Activated naive CD8-positive, alpha-beta T cell treated with anti-CD3 and anti-CD28 coated beads for 36 hours (primary cell): ENCODE results near the gene MPP3. TPM values are rescaled to one million over a fixed set of nuclear protein-coding genes. Genes with fewer than 3 reads are reported as not detected.
"Not testable (repeated sequence)": the region's sequence is repeated elsewhere in the genome, so short reads cannot be mapped to it uniquely, and the experiment has no call there.

Experiments used
- DNase-seq: peaks from one replicate; pipeline ENCODE4 v3.0.0; 2021
- H3K27ac Mint-ChIP-seq: one replicate; pipeline ENCODE4 v1.8.0; 2022; ENCODE audit warnings: mild to moderate bottlenecking, moderate library complexity, mixed read lengths
- H3K27me3 Mint-ChIP-seq: one replicate; pipeline ENCODE4 v1.8.0; 2022; ENCODE audit warnings: mild to moderate bottlenecking, mixed read lengths
- H3K36me3 Mint-ChIP-seq: one replicate; pipeline ENCODE4 v1.8.0; 2021; ENCODE audit warnings: mild to moderate bottlenecking, mixed read lengths
- H3K4me1 Mint-ChIP-seq: one replicate; pipeline ENCODE4 v1.8.0; 2021; ENCODE audit warnings: mixed read lengths
- H3K4me3 Mint-ChIP-seq: one replicate; pipeline ENCODE4 v1.8.0; 2022; ENCODE audit warnings: mild to moderate bottlenecking, moderate library complexity, mixed read lengths
- H3K9me3 Mint-ChIP-seq: one replicate; pipeline ENCODE4 v1.8.0; 2022; ENCODE audit warnings: mixed read lengths
- total RNA-seq, 2 experiments: library from RNA; stranded (reverse); gene quantifications; one replicate each; pipeline ENCODE4 v1.2.3, GENCODE V29; 2021

MPP3 gene
- total RNA-seq, 2 experiments from 2014 or later = 0.80 to 1.1 TPM

DNA sequence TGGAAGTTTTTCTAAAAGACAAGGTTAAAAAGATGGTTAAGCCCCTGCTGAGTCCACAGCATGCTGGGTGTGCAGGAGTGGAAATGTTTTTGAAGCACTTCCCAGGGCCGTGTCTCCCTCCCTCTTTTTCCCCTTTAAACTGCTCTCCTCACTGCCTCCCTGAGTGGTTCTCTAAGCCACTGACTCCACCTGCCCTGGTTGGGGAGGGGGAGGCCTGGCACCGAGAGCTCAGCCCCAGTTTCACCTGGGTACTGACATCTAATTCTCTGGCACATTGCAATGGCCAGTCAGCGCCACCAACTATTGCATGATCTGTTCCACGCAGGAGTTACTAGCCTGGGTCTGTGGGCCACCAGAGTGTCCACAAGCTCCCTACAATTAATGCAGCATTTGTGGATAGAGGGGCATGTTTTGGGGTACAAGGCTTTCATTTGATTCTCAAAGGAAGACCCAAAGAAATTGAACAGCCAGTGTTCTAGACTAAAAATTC is 22.7 kb downstream of the MPP3 start:
- H3K4me1 Mint-ChIP-seq = no peaks in the 10 kb centered on the region
- H3K36me3 Mint-ChIP-seq = no peaks in the 10 kb centered on the region
- no peak overlapping the region for H3K27ac Mint-ChIP-seq
- no peaks in the 10 kb centered on the region for H3K9me3 Mint-ChIP-seq
- DNase-seq = no peak
- H3K27me3 Mint-ChIP-seq = peaks cover 20% of the 10 kb centered on the region
- no peak overlapping the region for H3K4me3 Mint-ChIP-seq

DNA sequence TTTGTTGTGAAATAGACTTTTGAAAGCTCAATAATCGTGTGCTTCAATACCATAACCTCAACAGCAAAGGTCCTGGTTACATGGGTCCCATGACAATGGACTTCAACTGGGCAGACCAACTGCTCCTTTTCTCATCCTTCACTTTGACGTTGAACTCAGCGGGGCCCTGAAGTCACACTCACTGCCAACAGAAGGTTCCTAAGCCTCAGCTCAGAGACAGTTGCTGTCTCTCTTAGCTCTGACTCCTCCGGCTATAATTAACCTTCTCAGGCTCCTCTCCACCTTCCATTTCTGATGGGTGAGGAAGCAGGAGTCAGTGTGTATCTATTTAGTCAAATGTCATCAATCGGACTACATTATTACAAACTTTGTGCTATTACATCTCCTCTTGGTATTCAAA is 23.8 kb downstream of the MPP3 start:
- Mint-ChIP-seq H3K4me1 (peaks cover 5% of the 10 kb centered on the region), H3K9me3 (no peaks in the 10 kb centered on the region), H3K4me3 (no peak overlapping the region), H3K27ac (no peak overlapping the region), H3K27me3 (peaks cover 30% of the 10 kb centered on the region), H3K36me3 (no peaks in the 10 kb centered on the region)
- DNase-seq = no peak

DNA sequence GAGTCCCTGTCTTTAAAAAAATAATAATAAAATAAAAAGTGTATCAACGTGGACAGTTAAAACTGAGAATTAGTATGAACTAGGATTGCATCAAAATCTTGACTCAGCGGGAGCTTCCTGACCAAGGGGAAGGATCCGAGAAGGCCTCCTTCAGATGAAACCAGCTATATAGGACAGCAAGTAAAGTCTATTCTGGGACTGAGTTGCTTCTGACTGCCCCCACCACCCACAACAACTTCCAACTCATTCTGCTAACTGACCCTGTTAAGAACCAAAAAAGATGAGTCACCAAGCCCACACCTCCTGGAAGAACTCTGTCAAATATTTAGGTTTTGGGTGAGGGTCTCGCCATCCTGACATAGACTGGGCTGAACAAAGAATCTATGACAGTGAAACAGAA is 24.9 kb downstream of the MPP3 start:
- Mint-ChIP-seq H3K4me3 (no peak overlapping the region), H3K36me3 (no peaks in the 10 kb centered on the region), H3K27me3 (peaks cover 39% of the 10 kb centered on the region), H3K4me1 (peaks cover 5% of the 10 kb centered on the region), H3K27ac (no peak overlapping the region), H3K9me3 (no peaks in the 10 kb centered on the region)
- no peak for DNase-seq

DNA sequence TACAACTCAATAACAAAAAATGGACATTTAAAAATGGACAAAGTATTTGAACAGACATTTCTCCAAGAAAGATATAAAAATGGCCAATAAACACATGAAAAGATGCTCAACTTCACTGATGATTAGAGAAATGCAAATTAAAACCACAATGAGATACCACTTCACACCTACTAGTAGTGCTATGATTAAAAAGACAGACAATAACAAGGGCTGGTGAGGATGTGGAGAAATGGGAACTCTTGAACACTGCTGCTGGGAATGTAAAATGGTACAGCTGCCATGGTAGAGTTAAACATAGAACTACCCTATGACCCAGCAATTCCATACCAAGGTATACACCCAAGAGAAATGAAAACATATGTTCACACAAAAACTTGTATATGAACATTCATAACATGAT is 27.8 kb downstream of the MPP3 start:
- H3K4me3 Mint-ChIP-seq = no peak overlapping the region
- peaks cover 31% of the 10 kb centered on the region for H3K27me3 Mint-ChIP-seq
- DNase-seq = no peak
- H3K27ac Mint-ChIP-seq = no peak overlapping the region
- no peaks in the 10 kb centered on the region for H3K9me3 Mint-ChIP-seq
- peaks cover 5% of the 10 kb centered on the region for H3K4me1 Mint-ChIP-seq
- no peaks in the 10 kb centered on the region for H3K36me3 Mint-ChIP-seq

DNA sequence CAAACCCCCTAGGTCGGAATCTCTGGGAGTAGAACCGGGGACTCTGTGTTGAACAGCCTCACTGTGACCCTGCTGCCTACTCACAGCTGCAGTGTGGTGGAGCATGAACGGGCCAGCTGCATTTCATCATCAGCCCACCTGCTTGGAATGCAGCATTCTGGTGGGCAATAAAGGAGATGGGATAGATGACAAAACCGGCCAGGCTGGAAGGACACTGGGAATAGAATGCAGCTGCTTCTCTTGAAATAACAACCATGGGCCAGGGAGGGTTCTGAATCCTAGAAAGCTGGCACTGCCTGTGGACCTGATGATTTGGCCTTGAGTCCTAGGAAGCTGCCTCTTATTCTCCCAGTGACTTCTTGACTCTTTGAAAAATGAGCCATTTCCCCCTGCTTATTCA is 29.2 kb downstream of the MPP3 start:
- no peak overlapping the region for H3K27ac Mint-ChIP-seq
- H3K27me3 Mint-ChIP-seq = peaks cover 34% of the 10 kb centered on the region
- H3K9me3 Mint-ChIP-seq = no peaks in the 10 kb centered on the region
- no peak overlapping the region for H3K4me3 Mint-ChIP-seq
- H3K36me3 Mint-ChIP-seq = no peaks in the 10 kb centered on the region
- peaks cover 5% of the 10 kb centered on the region for H3K4me1 Mint-ChIP-seq
- no peak for DNase-seq

DNA sequence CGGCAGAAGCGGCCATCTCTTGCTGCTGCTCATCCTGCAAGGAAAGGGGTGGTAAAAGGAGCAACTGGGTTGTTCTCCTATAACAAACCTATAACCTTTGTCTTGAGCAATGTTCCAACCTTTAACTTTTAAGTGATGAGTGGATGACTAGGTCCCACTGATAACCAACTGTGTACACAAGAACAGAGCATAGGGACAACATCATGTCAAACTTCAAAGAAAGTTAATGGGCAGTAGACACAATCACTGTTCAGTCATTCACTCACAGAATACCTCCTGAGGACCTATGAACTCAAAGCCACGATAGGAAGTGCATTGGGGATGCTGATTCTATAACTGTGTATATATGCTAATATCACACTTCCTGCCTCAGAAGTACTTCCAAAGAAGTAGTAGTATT is 31.1 kb downstream of the MPP3 start:
- DNase-seq = no peak
- H3K9me3 Mint-ChIP-seq = no peaks in the 10 kb centered on the region
- peaks cover 39% of the 10 kb centered on the region for H3K27me3 Mint-ChIP-seq
- H3K4me1 Mint-ChIP-seq = peaks cover 5% of the 10 kb centered on the region
- H3K4me3 Mint-ChIP-seq = no peak overlapping the region
- no peak overlapping the region for H3K27ac Mint-ChIP-seq
- H3K36me3 Mint-ChIP-seq = no peaks in the 10 kb centered on the region

DNA sequence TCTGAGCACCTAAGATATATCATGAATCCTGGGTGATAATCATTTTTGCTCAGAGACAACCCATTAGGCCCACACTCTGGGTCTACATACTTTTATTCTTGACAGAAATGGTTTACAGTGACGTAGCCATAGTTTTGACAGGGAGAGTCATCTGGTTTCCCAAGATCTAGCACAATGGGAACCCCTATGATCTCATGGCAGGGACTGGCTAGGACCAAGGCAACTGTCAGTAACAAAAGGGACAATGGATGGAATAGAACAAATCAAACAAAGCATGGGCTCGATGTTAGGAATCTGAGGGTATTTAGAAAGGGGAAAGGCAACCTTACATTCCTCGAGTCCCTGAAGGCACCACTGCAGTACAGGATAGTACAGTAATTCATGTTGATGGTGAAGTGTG is 32.2 kb downstream of the MPP3 start:
- no peak for DNase-seq
- peaks cover 45% of the 10 kb centered on the region for H3K27me3 Mint-ChIP-seq
- H3K27ac Mint-ChIP-seq = no peak overlapping the region
- H3K4me3 Mint-ChIP-seq = no peak overlapping the region
- H3K4me1 Mint-ChIP-seq = peaks cover 5% of the 10 kb centered on the region
- H3K36me3 Mint-ChIP-seq = no peaks in the 10 kb centered on the region
- H3K9me3 Mint-ChIP-seq = no peaks in the 10 kb centered on the region

DNA sequence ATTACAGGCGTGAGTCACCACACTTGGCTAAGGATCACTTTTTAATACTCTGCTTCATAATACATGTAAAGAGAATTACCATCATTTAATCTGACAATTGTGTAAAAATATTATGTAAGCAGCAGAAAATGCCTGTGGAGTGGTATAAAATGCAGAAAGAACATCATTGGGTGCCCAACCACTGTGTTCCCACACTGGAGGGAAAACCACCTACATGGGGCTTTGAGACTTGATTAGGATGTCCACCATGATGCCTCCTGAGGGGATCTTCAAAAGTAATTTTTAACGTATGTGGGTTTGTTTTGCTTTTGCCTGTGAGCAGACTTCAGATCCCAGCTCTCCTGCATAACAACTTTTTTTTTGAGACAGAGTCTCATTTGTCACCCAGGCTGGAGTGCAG is 33.9 kb downstream of the MPP3 start:
- Mint-ChIP-seq H3K9me3 (no peaks in the 10 kb centered on the region), H3K27ac (no peak overlapping the region), H3K27me3 (peaks cover 39% of the 10 kb centered on the region), H3K4me3 (no peak overlapping the region), H3K36me3 (no peaks in the 10 kb centered on the region), H3K4me1 (no peaks in the 10 kb centered on the region)
- no peak for DNase-seq

DNA sequence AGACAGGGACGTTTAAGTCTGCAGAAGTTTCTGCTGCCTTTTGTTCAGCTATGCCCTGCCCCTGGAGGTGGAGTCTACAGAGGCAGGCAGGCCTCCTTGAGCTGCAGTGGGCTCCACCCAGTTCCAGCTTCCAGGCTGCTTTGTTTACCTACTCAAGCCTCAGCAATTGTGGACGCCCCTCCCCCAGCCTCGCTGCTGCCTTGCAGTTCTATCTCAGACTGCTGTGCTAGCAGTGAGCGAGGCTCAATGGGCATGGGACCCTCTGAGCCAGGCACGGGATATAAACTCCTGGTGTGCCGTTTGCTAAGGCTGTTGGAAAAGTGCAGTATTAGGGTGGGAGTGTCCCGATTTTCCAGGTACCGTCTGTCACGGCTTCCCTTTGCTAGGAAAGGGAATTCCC is 34.9 kb downstream of the MPP3 start:
- not testable (repeated sequence) for H3K4me3 Mint-ChIP-seq, H3K9me3 Mint-ChIP-seq, DNase-seq, H3K27ac Mint-ChIP-seq, H3K4me1 Mint-ChIP-seq, H3K36me3 Mint-ChIP-seq
- H3K27me3 Mint-ChIP-seq = peaks cover 37% of the 10 kb centered on the region

DNA sequence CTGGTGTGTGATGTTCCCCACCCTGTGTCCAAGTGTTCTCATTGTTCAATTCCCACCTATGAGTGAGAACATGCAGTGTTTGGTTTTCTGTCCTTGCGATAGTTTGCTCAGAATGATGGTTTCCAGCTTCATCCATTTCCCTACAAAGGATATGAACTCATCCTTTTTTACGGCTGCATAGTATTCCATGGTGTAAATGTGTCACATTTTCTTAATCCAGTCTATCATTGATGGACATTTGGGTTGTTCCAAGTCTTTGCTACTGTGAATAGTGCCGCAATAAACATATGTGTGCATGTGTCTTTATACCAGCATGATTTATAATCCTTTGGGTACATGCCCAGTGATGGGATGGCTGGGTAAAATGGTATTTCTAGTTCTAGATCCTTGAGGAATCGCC is 40.3 kb downstream of the MPP3 start:
- not testable (repeated sequence) for H3K4me1 Mint-ChIP-seq, H3K27ac Mint-ChIP-seq, H3K9me3 Mint-ChIP-seq, H3K4me3 Mint-ChIP-seq, DNase-seq, H3K36me3 Mint-ChIP-seq
- H3K27me3 Mint-ChIP-seq = peaks cover 47% of the 10 kb centered on the region

DNA sequence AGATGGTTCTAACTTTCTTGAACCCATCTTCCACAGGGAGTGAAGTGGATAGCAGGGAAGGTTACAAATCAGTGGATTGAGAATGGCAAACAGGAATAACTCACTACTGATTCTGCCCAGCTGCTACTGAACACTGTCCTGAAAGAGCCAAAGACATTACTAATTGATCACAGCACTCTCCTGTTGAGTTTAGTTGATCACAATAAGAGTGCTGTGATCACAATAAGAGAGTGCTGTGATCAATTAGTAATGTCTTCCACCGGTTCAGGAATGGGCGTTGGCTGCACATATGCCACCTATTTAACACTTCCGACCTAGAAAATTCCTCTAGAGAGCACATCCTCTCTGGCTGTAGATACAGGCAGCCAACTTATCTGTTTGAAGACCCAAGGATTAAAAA is 41.4 kb downstream of the MPP3 start:
- Mint-ChIP-seq H3K27me3 (peaks cover 40% of the 10 kb centered on the region), H3K27ac (no peak overlapping the region), H3K9me3 (no peaks in the 10 kb centered on the region), H3K4me3 (no peak overlapping the region), H3K36me3 (no peaks in the 10 kb centered on the region), H3K4me1 (no peaks in the 10 kb centered on the region)
- DNase-seq = no peak

DNA sequence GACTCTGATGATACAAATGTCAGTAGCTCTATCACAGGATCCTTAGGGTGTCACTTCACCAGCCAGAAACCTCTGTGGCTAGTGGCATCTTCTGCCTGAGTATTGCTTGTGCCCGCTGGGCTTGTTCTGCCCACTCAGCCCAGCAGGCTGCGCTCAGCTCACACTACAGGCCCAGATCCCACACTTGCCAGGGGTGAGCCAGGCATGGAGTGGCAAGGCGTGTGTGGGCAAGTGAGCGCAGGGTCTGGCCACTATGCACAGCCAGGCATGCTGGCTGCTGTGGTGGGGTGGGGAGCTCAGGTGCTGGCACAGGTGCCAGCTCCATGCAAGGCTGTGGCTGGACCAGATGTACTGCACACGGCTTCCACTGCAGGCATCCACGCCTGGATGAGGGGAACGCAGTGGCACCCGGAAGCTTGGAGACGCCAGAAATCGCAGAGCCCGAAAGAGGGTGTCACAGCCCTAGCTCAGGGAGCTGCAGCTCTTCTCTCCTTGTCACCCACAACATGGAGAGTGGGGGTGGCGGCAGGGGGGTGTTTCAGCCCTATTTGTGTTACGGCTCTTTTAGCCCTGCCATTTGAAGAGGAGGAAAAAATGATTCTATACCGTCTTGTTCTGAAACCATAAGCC is 42.5 kb downstream of the MPP3 start:
- H3K27ac Mint-ChIP-seq = no peak overlapping the region
- H3K4me3 Mint-ChIP-seq = no peak overlapping the region
- no peaks in the 10 kb centered on the region for H3K4me1 Mint-ChIP-seq
- no peaks in the 10 kb centered on the region for H3K9me3 Mint-ChIP-seq
- H3K27me3 Mint-ChIP-seq = peaks cover 34% of the 10 kb centered on the region
- no peaks in the 10 kb centered on the region for H3K36me3 Mint-ChIP-seq
- no peak for DNase-seq

DNA sequence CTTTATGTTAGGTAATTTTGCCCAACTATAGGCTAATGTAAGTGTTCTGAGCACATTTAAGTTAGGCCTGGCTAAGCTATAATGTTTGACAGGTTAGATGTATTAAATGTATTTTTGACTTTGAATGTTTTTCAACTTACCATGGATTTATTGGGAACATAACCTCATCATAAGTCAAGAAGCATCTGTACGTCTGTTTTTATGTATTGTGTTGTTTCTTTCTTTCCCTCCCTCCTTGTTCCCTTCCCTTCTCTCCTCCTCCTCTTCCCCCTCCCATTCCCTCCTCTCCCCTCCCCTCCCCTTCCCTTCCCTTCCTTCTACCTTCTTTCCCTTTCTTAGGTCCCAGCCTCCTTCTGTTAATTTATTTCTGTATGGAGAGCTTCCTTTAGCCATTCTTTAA is 43.5 kb downstream of the MPP3 start:
- peaks cover 26% of the 10 kb centered on the region for H3K27me3 Mint-ChIP-seq
- H3K4me1 Mint-ChIP-seq = no peaks in the 10 kb centered on the region
- H3K4me3 Mint-ChIP-seq = no peak overlapping the region
- no peaks in the 10 kb centered on the region for H3K9me3 Mint-ChIP-seq
- H3K27ac Mint-ChIP-seq = no peak overlapping the region
- no peak for DNase-seq
- no peaks in the 10 kb centered on the region for H3K36me3 Mint-ChIP-seq

DNA sequence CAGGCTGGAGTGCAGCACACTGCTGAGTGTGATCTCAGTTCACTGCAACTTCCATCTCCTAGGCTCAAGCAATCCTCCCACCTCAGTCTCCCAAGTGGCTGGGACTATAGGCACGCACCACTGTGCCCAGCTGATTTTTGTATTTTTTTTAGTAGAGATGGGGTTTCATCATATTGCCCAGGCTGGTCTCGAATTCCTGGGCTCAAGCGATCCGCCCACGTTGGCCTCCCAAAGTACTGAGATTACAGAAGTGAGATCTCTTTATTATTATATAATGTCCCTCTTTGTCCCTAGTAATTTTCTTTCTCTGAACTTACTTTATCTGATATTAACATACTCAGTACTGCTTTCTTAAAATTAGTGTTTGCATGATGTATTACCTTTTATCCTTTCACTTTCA is 44.4 kb downstream of the MPP3 start:
- Mint-ChIP-seq H3K9me3 (no peaks in the 10 kb centered on the region), H3K36me3 (no peaks in the 10 kb centered on the region), H3K4me3 (no peak overlapping the region), H3K4me1 (no peaks in the 10 kb centered on the region), H3K27ac (no peak overlapping the region), H3K27me3 (peaks cover 24% of the 10 kb centered on the region)
- DNase-seq = no peak

DNA sequence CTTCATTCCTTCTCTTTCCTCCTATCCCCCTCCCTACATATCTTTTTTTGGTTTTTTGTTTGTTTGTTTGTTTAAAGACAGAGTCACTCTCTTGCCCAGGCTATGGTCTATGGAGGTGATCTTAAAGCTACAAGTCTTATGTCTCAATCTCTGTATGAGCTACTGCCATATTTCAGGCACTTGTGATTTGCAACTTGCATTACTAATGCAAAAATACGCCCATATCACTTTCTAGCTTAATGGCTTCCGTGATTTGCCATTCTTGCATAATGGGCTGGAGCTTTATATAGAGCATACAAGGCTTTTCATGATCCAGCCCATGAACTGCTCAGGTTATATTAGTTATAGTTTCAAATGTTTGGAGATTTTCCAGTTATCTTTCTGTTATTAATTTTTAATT is 45.2 kb downstream of the MPP3 start:
- Mint-ChIP-seq H3K27me3 (peaks cover 23% of the 10 kb centered on the region), H3K27ac (no peak overlapping the region), H3K36me3 (no peaks in the 10 kb centered on the region), H3K4me1 (no peaks in the 10 kb centered on the region), H3K4me3 (no peak overlapping the region), H3K9me3 (no peaks in the 10 kb centered on the region)
- no peak for DNase-seq

DNA sequence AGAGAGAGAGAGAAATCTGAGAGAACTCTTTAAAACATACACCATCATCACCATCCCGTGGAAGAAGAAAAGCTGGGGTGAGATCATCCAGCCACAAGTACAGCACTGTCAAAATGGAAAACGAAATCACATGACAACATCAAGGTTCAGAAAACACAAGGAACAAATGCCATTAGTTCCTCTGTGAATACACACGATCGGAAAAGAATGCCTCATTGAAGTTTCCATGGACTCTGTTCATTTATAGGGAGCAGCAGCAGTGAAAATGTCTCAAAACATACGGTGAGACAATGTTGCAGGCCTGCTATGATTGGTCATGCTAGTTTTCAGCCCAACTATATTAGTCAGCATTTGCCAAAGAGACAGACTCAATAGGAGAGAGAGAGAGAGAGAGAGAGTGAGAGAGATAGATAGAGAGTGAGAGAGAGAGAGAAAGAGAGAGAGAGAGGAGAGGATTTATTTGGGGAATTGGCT is 48.3 kb downstream of the MPP3 start:
- Mint-ChIP-seq H3K27me3 (peaks cover 30% of the 10 kb centered on the region), H3K4me3 (no peak overlapping the region), H3K27ac (no peak overlapping the region), H3K4me1 (no peaks in the 10 kb centered on the region), H3K9me3 (no peaks in the 10 kb centered on the region), H3K36me3 (no peaks in the 10 kb centered on the region)
- no peak for DNase-seq
